ENCODE results near the gene HDAC10. TPM values are rescaled to one million over a fixed set of nuclear protein-coding genes. Genes with fewer than 3 reads are reported as not detected.

HDAC10 gene
- total RNA-seq, 2 experiments from 2014 or later, result 42.1 to 42.8 TPM

- POLR2A ChIA-PET, result no interaction called here
- CTCF ChIA-PET, result interaction anchor here (0.6 to 2.1 kb wide), 4 partner anchors 12 to 472 kb away, joined by 3 to 4 read pairs (median 3); no protein-coding TSS in a partner anchor
Observed at GRCh38 chr22:50226063-50226874, 24.8 kb downstream of the HDAC10 start.

GRCh38 chr22:50225200-50225969 is 25.7 kb downstream of the HDAC10 start:
- ChIA-PET POLR2A (no interaction called here), CTCF (interaction anchor here (0.6 to 2.1 kb wide), 2 partner anchors 16 to 473 kb away, joined by 3 to 4 read pairs; no protein-coding TSS in a partner anchor)

- CTCF ChIA-PET, result interaction anchor here (0.7 to 1.0 kb wide), 3 partner anchors 13 to 81 kb away, joined by 3 read pairs; no protein-coding TSS in a partner anchor
- POLR2A ChIA-PET, result no interaction called here
Observed at GRCh38 chr22:50224071-50224470, 27.0 kb downstream of the HDAC10 start.

GRCh38 chr22:50222508-50222907 is 28.6 kb downstream of the HDAC10 start:
- ChIA-PET POLR2A (no interaction called here), CTCF (interaction anchor here (1.4 kb wide), 1 partner anchor 14 kb away, joined by 3 read pairs; no protein-coding TSS in a partner anchor)

GRCh38 chr22:50221410-50222300 is 29.4 kb downstream of the HDAC10 start:
- ChIA-PET POLR2A (no interaction called here), CTCF (interaction anchor here (0.5 to 1.4 kb wide), 3 partner anchors 13 to 230 kb away, joined by 3 to 5 read pairs (median 3); no protein-coding TSS in a partner anchor)

- ChIA-PET POLR2A (no interaction called here), CTCF (interaction anchor here (0.5 to 1.0 kb wide), 2 partner anchors 72 to 230 kb away, joined by 3 to 5 read pairs; no protein-coding TSS in a partner anchor)
Observed at GRCh38 chr22:50220603-50221409, 30.3 kb downstream of the HDAC10 start.

- POLR2A ChIA-PET, result no interaction called here
- CTCF ChIA-PET, result interaction anchor here (0.6 kb wide), 1 partner anchor 14 kb away, joined by 3 read pairs; no protein-coding TSS in a partner anchor
Observed at GRCh38 chr22:50219800-50220602, 31.1 kb downstream of the HDAC10 start.

GRCh38 chr22:50218996-50219727 is 31.9 kb downstream of the HDAC10 start:
- ChIA-PET POLR2A (no interaction called here), CTCF (interaction anchor here (0.6 kb wide), 1 partner anchor 13 kb away, joined by 3 read pairs; no protein-coding TSS in a partner anchor)

GRCh38 chr22:50218153-50218995 is 32.7 kb downstream of the HDAC10 start:
- CTCF ChIA-PET, result interaction anchor here (1.3 kb wide), 1 partner anchor 28 kb away, joined by 5 read pairs; no protein-coding TSS in a partner anchor

GRCh38 chr22:50217543-50218152 is 33.4 kb downstream of the HDAC10 start:
- ChIA-PET POLR2A (no interaction called here), CTCF (interaction anchor here (1.3 kb wide), 1 partner anchor 27 kb away, joined by 5 read pairs; no protein-coding TSS in a partner anchor)

More at GRCh38 chr22:50218153-50218995, 32.7 kb downstream of the HDAC10 start:
- POLR2A ChIA-PET, result no interaction called here

- ChIA-PET POLR2A (interaction anchor here (0.6 kb wide), 1 partner anchor 14 kb away, joined by 9 read pairs; no protein-coding TSS in a partner anchor), CTCF (no interaction called here)
Observed at GRCh38 chr22:50216684-50217520, 34.2 kb downstream of the HDAC10 start.

- CTCF ChIA-PET, result interaction anchor here (0.6 to 2.3 kb wide), 2 partner anchors 67 to 276 kb away, joined by 3 to 7 read pairs; no protein-coding TSS in a partner anchor
- POLR2A ChIA-PET, result no interaction called here
Observed at GRCh38 chr22:50216055-50216683, 34.9 kb downstream of the HDAC10 start.

- ChIA-PET CTCF (interaction anchor here (0.6 to 2.3 kb wide), 2 partner anchors 66 to 276 kb away, joined by 3 to 7 read pairs; no protein-coding TSS in a partner anchor), POLR2A (no interaction called here)
Observed at GRCh38 chr22:50215297-50216054, 35.6 kb downstream of the HDAC10 start.

All from activated CD8-positive, alpha-beta memory T cell treated with anti-CD3 and anti-CD28 coated beads for 36 hours (primary cell).